ENCODE measurements around the gene SLC10A1.

Gene SLC10A1

DNA sequence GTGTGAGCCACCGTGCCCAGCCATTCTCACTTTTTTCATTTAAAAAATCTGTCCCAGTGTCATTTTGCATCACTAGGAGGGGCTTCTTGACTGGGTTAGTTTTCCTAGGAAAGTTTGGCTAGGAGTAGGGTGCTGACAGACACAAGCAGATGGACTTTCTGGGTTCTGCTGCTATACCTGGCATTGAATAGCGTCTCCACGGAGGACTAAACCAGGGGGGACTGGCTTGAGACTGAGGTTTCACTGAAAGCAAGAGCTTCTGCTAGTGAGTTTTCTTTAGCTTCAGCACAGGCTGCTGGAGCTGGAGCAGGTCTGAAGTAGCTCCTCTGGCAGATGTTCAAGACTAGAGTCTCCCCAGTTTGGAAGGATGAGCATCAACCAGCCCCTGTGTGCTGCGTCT is 1.4 kb downstream of the SLC10A1 start:
- DNase-seq, result no peak
- TF ChIP-seq GATA1 (IDR thresholded peaks at IDR 0.05; ENCODE audit: low read depth, low read length), result no peak
- no peak for TF ChIP-seq POLR2A (IDR thresholded peaks at IDR 0.05; ENCODE audit: low read length)

DNA sequence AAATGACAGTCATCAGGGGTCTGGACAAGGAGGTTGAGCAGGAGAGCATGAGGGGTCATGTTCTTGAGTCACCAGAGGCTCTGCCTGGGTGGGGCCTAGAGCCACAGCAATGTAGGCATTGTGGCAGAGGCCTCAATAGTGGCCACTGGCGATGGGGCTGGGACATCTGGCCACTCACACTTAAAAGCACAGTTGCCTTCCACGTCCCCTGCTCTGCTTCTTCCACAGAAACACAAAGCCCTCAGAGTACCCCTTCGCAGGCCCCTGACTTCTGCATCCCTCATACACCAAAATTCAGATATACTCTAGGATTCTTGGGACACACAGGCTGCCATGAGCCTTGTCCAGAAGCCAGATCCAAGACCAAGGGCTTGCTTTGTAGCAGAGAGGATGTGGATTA is 2.2 kb downstream of the SLC10A1 start:
- DNase-seq, result no peak
- no peak for TF ChIP-seq POLR2A (IDR thresholded peaks at IDR 0.05; ENCODE audit: low read length)
- TF ChIP-seq GATA1 (IDR thresholded peaks at IDR 0.05; ENCODE audit: low read depth, low read length), result no peak

DNA sequence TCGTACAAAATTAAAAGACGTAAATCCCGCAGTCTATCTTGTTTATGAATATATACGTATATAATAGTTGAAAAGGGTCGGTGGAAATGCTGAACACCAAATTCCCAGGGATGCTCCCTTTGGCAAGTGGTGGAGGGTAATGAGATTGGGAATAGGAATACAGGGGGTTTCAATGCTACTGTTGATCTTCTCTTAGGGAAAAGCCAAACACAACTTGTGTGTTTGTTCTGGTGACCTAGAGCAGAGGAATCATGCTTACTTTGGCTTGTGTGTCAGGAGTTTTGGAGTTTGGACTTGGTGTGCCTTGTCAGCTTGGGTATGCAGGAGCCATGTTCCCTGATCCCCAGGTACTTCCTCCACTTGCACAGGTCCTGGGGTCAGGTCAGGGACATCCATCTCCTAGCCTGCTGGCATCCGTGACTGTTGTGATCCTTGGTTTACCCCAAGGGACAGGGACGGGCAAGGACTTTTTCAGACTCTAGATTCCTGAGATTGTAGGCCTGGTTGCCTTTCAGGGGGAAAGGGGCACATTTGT is 4.1 kb downstream of the SLC10A1 start:
- DNase-seq, result no peak
- TF ChIP-seq GATA1 (IDR thresholded peaks at IDR 0.05; ENCODE audit: low read depth, low read length) (no peak), POLR2A (IDR thresholded peaks at IDR 0.05; ENCODE audit: low read length) (no peak)

DNA sequence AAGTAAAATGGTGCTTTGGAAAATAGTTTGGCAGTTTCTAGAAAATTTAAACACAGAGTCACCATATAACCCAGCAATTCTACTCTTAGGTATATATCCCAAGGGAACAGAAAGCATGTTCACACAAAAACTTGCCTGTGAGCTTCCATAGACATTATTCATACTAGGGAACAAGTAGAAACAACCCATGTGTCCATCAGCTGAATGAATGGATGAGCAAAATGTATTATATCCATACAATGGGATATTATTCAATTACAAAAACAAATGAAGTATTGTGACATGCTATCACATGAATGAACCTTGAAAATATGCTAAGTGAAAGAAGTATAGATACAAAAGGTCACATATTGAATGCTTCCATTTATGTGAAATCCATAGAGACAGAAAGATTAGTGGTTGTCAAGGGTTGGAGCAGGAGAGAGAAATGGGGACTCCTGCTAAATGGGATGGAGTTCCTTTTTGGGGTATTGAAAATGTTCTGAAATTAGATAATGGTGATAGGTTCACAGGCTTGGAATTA is 7.9 kb downstream of the SLC10A1 start:
- DNase-seq, result no peak
- no peak for TF ChIP-seq POLR2A (IDR thresholded peaks at IDR 0.05; ENCODE audit: low read length)
- TF ChIP-seq GATA1 (IDR thresholded peaks at IDR 0.05; ENCODE audit: low read depth, low read length), result no peak

DNA sequence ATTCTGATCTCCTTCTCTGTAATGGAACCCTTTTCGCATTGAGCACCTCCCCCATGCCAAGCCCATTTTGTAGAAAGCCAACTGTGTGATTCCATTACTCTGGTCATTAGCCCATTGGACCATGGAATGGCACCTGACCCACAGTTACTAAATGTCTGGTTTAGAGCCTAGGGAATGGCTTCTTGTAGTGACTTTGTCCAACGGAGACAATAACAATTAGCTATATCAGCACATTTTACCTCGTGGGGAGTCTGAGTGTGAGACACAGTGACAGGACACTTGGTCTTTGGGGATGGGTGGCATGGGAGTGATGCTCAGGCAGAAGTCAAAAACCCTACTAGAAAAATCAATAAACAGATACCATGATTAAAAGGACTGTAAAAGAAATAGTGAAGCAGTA is 10.4 kb downstream of the SLC10A1 start:
- no peak for DNase-seq
- TF ChIP-seq POLR2A (IDR thresholded peaks at IDR 0.05; ENCODE audit: low read length) (no peak), GATA1 (IDR thresholded peaks at IDR 0.05; ENCODE audit: low read depth, low read length) (no peak)

DNA sequence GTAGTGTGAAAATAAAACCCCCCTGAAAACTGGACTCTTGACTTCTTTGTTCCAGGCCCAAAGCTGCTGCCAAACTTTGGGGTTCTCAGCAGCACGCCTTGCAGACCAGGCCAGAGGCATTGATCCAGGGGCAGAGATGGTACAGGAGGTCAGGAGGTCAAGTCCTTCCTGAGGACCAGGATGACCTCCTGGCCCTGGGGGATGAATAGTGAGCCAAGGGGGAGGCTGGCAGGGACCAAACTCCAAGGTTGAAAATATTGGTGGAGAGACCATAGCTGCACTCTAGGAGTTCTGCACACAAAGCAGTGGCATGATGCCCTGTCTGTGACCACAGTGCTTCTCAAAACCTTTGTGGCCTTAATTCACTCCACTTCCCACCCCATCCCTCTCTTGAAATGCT is 12.1 kb downstream of the SLC10A1 start:
- DNase-seq, result no peak
- no peak for TF ChIP-seq GATA1 (IDR thresholded peaks at IDR 0.05; ENCODE audit: low read depth, low read length)
- TF ChIP-seq POLR2A (IDR thresholded peaks at IDR 0.05; ENCODE audit: low read length), result no peak

DNA sequence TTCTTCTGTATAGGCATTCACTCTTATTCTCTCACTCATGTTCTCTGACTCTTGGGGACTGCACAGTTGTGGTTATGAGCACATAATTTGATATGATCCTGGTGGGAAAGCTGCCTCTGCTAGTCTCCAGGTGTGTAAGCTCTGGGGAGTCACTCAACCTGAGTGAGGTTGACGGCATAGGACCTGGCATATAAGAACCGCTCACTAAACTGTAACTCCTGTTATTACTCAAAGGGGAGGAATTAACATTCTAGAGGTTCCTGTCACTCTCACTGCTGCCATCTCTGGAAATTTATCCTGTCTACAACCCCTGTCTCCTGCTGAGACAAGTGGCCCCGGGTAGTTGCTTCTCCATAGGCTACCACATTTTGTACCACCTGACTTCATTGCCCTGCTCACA is 16.1 kb downstream of the SLC10A1 start:
- no peak for DNase-seq
- TF ChIP-seq POLR2A (IDR thresholded peaks at IDR 0.05; ENCODE audit: low read length), result no peak
- no peak for TF ChIP-seq GATA1 (IDR thresholded peaks at IDR 0.05; ENCODE audit: low read depth, low read length)

DNA sequence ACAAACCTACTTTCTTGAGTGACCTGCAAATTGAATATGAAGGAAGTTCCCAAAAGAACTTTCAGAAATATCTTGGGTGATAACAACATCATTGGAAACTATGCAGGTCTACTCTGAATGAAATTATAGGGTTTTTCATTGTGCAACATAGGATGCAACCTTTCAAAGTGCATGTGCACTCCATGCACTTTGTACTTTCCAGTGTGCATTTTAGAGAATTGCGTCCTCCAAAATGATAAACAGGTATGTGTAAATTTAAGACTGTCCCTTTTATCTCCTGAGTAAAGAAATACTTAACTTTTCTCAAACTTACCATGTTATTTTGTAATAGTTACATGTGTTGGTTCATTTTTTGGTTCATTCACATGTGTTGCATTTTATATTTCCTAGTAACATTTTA is 16.9 kb downstream of the SLC10A1 start:
- TF ChIP-seq POLR2A (IDR thresholded peaks at IDR 0.05; ENCODE audit: low read length), result no peak
- TF ChIP-seq GATA1 (IDR thresholded peaks at IDR 0.05; ENCODE audit: low read depth, low read length), result no peak
- DNase-seq, result no peak

DNA sequence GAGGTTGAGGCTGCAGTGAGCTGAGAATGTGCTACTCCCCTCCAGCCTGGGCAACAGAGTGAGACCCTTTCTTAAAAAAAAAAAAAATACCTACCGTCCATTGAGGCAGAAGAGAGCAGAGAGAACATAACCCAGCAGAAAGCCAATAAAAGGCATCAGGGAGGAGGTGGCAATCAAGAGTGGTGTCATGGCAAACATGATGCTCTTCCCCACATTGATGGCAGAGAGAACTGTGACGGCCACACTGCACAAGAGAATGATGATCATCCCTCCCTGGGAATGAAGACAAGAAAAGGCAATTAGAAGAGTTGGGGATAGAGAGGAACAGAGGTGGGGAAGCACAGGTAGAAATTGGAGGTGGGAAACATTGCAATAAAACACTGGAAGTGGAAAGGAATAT is 18.0 kb downstream of the SLC10A1 start:
- no peak for DNase-seq
- no peak for TF ChIP-seq POLR2A (IDR thresholded peaks at IDR 0.05; ENCODE audit: low read length)
- TF ChIP-seq GATA1 (IDR thresholded peaks at IDR 0.05; ENCODE audit: low read depth, low read length), result no peak

DNA sequence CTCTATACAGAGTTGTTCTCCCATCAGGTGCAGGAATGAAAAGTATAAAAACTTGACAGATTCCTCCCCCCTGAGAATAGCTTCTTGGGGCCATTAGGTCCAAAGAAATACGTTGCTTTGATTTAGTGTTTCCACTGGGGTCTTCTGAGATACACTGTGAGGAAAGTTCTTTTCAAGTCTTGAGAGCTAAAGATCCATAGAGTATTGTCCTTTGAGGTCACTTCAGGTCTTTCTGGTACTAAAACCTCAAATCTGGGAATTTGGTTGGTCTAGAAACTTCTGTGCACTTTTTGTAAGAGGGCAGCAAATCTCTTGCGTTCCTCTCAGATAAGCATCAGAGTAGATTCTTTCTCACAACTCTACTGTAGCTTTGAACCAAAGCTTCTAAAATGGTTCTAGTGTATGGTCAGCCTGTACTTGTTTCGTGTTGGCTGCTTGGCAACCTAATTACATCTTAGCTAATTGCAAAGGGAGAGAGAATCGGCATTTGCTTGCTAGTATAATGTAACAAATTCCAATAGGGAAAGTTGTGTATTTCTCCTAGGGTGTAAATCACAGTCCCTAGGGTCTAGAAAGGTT is 20.1 kb downstream of the SLC10A1 start:
- TF ChIP-seq POLR2A (IDR thresholded peaks at IDR 0.05; ENCODE audit: low read length), result no peak
- TF ChIP-seq GATA1 (IDR thresholded peaks at IDR 0.05; ENCODE audit: low read depth, low read length), result no peak
- no peak for DNase-seq

DNA sequence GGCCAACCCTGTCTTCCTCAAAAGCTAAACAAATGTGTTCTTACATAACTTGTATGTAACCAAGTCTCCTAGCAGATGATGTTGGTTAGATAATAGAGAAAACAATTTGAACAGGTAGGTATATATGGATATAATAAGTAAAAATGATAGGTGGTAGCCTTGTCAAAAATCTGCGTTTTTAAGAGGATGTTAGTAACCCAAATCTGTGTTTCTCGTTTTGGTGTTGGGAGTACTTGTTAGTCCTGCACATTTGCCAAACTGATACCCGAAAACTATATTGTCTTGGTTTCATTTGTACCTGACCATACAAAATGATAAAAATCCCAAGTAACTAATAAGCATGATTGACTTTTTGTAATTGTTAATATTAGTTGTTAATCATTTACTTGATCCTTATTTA is 22.0 kb downstream of the SLC10A1 start:
- no peak for DNase-seq
- TF ChIP-seq POLR2A (IDR thresholded peaks at IDR 0.05; ENCODE audit: low read length), result no peak
- TF ChIP-seq GATA1 (IDR thresholded peaks at IDR 0.05; ENCODE audit: low read depth, low read length), result no peak

DNA sequence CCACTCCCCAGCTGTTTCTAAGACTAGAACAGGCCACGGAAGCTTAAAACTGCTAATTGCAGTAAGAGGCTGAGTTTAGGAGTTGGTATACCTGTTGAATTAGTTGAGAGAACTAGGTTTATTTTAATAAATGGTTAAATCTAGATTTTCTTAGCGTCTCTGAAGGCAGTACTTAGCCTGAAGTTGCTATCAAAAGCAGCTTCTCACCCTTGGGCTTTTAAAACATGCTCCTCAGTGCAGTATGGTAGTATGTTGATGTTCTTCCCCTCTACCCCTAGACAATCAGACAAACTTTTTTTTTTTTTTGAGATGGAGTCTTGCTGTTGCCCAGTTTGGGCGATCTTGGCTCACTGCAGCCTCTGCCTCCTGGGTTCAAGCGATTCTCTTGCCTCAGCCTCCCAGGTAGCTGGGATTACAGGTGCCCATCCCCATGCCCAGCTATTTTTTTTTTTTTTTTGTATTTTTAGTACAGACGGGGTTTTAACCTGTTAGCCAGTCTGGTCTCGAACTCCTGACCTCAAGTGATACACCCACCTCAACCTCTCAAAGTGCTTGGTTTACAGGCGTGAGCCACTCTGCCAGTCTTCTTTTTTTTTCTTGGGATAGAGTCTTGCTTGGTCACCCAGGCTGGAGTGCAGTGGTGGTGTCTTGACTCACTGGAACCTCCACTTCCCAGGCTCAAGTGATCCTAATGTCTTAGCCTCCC is 23.3 kb downstream of the SLC10A1 start:
- no peak for TF ChIP-seq GATA1 (IDR thresholded peaks at IDR 0.05; ENCODE audit: low read depth, low read length)
- no peak for TF ChIP-seq POLR2A (IDR thresholded peaks at IDR 0.05; ENCODE audit: low read length)
- no peak for DNase-seq

DNA sequence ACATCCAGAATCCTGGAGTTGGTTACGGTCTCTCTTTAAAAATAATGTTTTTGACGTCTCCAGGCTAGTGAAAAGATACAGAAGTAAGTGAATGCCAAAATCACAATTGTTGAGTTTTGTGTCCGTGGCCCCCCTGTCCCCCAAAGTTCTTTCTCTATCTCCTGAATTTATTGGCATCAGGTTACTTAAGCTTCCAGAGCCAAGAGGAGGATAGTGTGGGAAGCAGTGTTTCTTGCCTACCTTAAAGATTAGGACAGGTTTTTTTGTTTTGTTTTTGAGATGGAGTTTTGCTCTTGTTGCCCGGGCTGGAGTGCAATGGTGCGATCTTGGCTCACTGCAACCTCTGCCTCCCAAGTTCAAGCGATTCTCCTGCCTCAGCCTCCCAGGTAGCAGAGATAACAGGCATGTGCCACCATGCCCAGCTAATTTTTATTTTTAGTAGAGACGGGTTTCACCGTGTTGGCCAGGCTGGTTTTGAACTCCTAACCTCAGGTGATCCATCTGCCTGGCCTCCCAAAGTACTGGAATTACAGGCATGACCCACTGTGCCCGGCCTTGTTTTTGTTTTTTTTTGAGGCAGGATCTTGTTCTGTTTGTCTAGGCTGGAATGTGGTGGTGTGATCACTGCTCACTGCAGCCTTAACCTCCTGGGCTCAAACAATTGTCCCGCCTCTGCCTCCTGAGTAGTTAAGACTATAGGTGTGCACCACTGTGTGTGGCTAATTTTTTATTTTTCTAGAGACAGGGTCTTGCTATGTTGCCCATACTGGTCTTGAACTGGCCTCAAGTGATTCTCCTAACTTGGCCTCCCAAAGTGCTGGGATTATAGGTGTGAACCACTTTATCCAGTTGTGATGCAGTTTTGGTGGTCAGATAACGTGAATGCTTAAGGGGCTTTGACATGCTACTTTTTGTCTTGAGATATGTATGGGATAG is 24.7 kb downstream of the SLC10A1 start:
- TF ChIP-seq GATA1 (IDR thresholded peaks at IDR 0.05; ENCODE audit: low read depth, low read length) (no peak), POLR2A (IDR thresholded peaks at IDR 0.05; ENCODE audit: low read length) (no peak)
- DNase-seq, result no peak

DNA sequence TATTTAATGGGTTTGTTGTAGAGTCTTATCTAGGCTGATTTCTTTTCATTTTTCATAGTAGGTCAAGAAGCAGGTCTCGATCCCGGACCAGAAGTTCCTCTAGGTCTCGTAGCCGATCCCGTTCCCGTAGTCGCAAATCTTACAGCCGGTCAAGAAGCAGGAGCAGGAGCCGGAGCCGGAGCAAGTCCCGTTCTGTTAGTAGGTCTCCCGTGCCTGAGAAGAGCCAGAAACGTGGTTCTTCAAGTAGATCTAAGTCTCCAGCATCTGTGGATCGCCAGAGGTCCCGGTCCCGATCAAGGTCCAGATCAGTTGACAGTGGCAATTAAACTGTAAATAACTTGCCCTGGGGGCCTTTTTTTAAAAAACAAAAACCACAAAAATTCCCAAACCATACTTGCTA is 25.9 kb downstream of the SLC10A1 start:
- TF ChIP-seq GATA1 (IDR thresholded peaks at IDR 0.05; ENCODE audit: low read depth, low read length) (no peak), POLR2A (IDR thresholded peaks at IDR 0.05; ENCODE audit: low read length) (no peak)
- DNase-seq, result no peak

Data from erythroblast (primary cell).